Measurements from ENCODE around the gene GRB10.
"Not testable (repeated sequence)": the region's sequence is repeated elsewhere in the genome, so short reads cannot be mapped to it uniquely, and the experiment has no call there.

The GRB10 gene

DNA sequence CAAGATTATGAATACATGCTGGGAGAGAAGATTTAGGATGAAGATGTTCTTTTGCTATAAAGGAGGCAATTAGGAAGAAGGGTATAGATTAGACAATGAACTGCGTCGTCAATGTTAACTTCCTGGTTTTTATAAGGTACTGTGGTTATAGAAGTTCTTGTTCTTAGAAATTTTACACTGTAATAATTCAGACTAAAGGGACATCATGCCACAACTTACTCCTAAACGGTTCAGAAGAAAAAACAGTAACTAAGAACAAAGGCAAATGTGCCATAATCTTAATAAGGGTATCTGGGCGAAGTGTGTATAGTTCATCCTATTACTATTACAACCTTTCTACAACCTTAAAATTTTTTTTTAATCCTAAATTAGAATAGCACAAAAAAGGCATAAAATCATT is 186.2 kb downstream of the GRB10 start:
- no peak for DNase-seq

DNA sequence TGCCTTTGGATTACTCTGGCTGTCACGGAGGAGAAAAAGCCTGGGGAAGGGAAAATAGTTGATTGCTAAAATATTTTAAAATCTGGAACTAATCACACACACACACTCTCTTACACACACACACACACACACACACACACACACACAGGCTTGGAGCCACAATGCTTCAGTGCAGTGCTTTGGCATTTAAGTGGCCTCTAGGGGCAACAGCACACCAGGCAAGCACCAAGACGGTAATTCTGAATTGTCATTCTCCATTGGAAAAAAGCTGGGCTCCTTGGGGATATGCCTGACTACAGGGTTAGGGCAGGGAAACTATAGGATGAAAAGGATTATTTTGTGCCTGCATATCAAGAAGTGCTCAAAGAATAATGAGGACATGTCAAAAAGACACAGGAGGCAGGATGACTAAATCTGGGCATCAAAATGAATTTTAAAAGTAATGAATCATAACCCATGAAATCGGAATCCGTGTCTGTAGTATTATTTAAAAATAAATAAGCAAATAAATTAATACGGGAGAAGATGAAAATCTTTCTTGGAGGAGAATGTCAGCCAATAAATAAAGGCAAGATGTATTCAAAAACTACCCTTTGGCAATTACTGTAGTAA is 187.1 kb downstream of the GRB10 start:
- no peak for DNase-seq

DNA sequence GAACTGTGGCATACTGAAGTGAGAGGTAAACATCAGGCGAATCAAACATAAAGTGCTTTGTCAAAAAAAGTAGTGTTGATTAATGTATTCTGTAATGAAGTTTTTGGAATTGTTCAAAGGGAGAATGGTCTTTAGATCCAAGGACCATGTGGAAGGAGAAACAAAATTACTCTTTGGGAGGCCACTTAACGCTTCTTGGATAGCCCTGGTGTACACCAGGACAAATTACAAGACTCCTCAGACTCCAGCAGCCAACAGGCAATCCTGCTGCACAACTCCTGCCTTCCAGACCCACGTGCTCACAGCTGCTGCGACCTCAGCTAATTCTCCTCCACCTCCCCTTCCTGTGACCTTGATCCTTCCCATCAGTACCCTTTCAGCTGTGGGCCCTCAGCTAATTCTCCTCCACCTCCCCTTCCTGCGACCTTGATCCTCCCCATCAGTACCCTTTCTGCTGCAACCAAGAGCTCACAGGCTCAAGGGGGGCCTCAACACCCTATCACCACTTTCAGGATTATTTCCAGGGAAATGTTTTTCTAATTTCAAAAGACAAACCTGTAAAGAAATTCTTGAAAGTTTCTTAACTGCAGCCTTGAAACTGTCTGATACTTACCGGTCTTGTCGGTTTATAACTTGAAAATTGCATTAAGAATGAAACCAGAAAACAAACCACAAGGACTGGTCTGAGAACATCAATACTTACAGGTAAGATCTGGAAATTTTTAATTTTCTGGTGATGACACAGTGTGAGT is 187.8 kb downstream of the GRB10 start:
- no peak for DNase-seq

DNA sequence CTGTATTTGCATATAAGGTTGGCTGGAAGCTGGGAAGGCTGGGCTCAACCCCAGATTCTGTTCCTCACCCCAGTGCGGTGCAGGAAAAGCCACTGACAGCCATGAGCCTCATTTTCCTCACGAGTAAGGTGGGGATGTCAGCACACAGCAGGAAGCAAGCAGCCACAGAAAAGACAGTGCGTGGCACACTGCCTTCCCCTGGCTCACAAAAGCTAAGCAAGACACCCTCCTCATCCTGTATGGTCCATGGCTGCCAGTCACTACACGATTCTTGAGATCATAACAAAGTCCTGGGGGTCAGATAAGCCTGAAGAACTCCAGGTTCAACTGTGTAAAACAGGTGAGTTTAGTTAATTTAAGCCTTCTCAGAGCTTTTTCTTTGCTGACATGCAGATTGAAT is 188.6 kb downstream of the GRB10 start:
- DNase-seq: no peak

DNA sequence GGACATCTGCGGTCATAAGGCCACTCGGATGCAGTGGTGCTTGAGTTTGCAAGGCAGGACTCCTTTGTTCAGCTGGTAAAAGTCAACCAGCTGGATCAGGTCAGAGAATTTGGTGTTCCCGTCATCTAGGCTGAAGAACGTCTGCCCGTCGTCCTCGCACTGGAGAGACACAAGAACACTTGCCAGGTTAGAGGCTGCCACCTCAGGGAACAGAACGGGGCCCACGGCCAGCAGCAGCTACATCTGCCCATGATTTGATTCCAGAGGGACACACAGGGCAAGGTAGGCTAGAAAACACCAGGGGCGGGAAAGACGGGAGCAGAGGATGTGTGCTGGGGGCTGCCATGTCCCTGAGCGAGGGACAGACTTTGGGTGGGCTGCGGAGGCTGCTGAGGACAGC is 189.8 kb downstream of the GRB10 start:
- DNase-seq: no peak

DNA sequence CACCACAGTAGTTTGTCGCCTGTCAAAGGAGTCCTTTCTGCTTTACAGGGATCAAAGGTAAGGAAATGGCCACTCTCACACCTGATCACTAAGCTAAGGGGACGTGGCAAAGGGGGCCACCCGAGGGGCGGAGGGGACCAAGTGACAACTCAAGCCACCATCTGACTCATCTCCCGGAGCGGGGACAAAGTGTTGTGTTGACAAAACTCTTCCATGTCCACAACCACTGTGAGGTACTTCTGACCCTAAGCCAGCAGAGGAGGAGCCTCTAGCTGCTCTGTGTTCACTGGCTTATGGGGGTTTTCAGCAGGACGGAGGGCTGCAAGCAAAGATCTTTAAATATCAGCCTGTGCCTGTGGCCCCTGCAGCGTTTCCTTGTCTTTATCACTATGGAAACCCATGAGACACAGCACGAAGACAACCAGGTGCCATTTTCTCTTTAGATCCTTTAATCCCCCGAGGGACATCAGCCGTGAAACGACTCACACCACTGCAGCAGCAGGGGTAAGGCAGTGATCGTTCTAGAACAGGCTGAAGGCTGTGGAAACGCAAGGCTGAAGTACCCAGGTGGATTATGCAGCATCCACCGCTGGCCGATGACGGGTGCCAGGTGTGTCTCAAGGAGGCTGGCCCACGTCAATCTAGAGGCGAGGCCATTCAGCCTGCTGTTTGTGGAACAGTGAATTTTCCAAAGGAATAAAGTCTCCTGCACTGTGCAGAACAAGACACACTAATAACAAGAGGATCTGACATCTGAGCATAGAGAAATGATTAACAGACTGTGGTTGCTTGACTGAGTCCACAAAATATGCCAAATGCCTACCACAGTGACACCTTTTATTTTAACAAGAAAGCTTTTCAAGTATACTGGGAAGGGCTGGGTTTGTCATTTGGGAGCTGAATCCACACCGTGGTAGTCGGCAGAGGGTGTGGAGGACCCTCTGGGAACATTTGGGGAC is 190.9 kb downstream of the GRB10 start:
- no peak for DNase-seq

DNA sequence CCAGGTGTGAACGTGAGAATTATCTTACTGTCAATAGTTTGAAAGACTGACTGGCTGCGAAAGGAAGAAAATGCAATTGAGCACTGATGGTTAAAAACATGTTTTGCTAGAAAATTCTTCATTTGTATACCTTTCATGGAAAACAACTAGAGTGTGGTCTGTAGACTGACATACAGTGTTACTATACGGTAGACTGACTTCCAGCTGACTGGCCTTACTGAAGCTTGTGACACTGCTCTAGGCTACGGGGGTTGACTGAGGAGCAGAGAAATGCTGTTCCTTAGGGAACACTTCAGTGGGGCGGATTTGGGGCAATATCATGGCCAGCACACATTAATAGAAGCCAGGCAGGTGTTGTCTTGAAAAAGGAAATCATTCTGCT is 191.6 kb downstream of the GRB10 start:
- DNase-seq: no peak

DNA sequence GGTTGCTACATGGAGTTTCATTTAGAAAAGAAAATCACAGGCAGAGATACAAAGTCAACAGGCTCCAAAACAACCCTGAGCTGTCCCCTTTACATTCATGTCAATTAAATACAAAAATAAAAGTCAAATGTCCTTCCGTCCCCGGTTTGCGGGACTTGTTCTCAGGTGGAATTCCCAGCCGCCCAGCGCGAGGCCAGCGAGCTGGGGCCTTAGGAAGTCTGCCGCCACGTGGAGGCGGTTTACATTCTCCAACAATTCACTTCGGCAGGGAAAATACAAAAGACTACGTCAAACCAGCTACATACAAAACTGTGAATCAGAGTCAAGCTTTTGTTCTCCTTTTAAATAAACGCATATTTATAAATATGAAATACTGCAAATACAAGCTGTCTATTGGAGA is 192.2 kb downstream of the GRB10 start:
- no peak for DNase-seq

DNA sequence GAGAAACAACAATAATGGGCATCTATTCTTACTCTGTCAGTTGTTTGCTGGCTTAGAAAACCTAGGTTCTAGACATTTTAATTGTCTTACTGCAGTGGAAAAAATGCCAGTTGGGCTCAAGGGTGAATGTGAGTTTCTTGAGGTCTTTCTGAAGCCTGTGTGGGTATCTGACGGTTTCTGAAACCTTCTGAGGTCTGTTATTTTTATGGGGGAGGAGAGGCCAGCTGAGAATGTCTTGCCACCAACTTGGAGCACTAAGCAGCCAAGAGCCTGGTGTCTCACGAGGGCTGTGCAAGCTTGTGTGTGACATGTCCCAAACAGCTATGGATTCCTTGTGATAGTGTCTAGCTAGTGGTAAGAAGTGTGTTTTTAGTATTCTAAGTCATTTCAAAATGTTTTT is 193.3 kb downstream of the GRB10 start:
- no peak for DNase-seq

DNA sequence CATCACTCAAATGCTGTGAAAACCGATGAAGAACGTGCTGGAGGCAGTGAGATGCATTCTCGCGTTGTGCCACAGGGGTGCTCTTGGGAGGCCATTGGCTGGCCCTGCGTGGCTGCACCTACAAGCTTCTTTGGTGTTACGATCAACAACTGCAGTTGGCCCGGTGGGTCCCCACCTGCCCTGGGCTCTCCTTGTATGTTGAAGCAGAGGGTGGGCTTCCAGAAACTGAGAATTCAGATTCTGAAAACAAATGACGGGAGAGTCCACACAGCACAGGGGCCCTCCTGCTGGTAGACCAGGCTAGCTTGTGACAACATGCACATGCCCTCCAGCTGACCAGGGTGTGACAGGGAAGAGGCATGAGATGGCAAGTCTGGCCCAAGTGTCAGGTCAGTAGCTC is 193.8 kb downstream of the GRB10 start:
- DNase-seq: no peak

DNA sequence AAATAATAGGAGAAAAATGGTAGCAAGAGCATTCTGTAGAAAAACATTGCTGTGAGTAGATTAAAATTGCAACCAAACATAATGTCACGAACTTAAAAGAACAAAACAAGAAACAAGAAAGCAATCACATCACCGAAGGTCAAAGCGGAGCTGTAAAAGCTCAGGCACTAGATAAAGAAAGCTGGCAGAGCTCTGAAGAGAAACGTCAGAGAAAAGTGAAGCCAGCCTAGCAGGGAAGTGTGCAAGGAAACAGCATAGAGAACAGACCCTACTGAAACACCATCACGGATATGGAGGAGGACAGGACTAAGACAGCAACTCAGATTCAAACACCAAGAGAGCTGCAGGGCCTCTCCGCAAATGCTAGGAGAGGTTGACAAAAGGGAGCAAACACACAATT is 195.0 kb downstream of the GRB10 start:
- DNase-seq: no peak

DNA sequence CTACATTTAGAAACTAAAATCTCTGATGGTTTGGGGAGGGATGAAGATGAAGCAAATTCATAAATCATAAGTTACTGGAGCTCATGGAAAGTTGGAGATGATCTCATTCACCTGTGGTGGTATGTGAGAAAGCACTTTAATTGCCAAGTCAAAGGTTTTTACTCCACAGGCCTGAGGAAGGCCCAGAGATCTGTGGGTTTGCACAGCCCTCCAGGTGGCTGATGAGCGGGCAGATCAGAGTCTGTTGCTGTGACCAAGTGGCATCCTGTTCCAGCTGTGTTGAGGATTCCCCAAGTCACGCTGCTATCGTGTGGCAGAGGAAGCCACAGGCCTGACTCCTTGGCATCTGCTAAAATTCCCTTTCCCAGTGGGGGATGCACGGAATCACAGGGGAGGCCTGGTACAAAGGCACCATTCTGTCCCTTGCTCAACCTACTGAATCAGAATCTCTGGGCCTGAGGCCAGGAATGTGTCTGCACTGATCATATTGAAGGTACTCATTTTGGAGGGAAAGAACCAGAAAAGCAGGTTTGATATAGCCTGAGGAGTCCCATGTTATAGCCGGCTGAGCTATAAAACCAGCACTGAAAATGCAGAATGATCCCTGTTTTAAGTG is 197.8 kb downstream of the GRB10 start:
- DNase-seq: no peak

DNA sequence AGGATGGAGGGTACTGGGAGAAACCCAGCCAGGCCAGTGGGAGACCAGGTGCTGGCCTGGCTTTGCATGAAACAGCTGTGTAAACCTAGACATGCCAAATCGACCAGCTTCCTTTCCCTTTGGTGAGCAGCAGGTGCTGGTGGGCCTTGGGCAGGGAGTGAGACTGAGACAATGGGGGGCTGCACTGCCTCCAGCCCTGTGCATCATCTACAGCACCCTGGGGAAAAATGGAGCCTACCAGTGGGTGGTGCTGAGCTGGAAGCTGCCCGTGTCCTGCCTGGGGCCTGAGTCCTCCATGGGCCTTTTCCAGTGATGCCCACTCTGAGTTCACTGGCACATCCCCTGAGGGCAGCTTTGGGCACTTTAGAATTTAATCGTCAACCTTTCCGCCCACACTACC is 198.3 kb downstream of the GRB10 start:
- no peak for DNase-seq

DNA sequence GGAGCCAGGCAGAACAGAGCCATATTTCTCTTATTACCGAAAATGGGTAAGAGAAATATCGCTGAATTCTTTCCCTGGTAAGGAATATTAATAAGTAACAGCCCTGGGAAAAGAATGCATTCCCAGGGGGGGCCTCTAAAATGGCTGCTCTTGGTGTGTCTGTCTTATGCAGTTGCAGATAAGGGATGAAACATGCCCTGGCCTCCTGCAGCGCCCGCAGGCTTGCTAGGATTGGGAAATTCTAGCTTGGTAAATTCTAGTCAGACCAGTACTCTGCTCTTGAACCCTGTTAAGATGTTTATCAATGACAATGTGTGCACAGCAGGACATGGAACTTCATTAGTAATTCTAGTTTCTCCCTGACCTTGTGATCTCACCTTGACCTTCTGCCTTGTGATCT is 199.4 kb downstream of the GRB10 start:
- not testable (repeated sequence) for DNase-seq

DNA sequence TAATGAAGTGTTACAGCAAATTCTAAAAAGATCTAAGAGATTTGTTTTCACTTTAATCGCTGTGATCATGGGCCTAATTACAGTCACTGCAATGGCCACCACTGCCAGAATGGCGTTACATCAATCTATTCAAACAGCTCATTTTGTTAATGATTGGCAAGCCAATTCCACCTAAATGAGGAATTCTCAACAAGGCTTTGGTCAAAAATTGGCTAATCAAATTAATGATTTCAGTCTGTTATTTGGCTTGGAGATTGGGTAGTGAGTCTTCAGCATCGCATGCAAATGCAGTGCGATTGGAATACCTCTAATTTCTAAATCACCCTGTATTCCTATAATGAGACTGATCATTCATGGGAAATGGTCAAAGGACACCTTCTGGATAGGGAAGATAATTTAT is 200.4 kb downstream of the GRB10 start:
- DNase-seq: not testable (repeated sequence)

DNA sequence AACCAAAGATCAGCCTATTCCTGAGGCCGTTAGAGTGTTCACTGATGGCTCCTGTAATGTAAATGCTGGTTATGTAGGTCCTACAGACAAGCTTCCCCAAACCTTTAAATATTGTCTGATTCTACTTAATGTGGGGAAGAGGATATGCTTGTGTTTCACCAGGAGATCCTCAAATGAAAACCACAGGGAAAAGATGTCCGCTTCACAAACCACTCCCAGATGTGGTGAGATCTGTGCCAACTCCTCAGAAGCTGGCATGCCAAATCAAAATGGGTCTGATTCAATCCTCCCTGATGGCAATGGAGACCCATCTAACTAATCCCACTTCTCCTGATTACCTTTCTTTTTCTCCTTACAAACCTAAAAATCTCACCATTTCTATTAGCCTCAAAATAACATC is 202.0 kb downstream of the GRB10 start:
- DNase-seq: not testable (repeated sequence)

DNA sequence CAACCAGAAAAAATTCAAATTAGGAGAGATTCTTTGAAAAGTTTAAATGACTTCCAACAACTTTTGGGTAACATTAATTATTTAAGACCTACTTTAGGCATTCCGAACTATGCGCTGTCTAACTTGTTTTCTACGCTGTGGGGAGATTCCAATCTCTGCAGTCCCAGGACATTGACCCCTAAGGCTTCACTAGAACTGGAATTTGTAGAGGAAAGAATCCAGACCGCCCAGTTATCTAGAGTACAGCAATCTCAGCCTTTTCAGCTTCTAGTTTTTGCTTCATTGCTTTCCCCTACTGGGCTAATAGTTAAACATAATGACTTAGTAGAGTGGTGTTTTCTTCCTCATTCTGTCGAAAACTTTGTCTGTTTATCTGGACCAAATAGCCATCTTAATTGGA is 202.6 kb downstream of the GRB10 start:
- DNase-seq: no peak

DNA sequence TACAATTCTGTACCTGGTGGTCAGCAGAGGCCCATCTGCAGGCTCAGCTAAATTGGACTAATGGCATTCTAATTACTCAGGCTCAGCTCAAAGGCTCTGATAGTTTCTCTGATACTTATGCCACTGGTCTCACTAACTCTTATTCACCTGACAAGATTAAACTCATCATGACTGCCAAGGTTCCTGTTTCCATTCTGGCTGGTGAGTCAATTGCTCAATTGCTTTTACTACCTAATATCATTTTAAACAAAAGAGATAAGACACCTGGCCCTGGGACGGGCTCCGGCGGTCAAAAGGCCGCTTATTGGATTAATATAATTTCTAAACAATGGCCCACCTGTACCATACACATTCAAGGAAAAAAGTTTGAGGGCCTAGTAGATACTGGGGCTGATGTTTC is 204.6 kb downstream of the GRB10 start:
- DNase-seq: not testable (repeated sequence)

DNA sequence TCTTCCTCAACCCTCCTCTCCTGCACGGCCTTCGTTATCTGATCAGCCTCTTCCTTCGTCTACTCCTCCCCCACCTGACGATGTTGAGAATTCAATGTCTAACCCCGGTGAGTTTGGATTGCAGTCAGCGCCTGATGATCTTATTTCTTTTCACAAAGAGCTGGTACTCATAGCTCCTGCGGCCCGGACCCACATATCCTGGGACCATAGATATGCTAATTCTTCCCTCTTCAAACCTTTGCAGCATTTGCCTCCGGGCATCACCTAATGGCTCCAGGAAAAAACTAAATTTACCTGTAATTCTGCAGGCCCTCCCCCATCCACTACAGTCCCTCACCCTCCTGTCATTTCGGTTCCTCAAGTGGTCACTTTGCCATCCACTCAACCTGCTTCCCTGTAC is 205.1 kb downstream of the GRB10 start:
- no peak for DNase-seq

DNA sequence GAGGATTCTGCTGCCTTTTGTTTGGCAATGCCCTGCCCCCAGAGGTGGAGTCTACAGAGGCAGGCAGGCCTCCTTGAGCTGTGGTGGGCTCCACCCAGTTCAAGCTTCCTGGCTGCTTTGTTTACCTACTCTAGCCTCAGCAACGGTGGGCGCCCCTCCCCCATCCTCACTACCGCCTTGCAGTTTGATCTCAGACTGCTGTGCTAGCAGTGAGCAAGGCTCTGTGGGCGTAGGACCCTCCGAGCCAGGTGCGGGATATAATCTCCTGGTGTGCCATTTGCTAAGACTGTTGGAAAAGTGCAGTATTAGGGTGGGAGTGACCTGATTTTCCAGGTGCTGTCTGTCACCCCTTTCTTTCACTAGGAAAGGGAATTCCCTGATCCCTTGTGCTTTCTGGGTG is 206.3 kb downstream of the GRB10 start:
- DNase-seq: not testable (repeated sequence)

DNA sequence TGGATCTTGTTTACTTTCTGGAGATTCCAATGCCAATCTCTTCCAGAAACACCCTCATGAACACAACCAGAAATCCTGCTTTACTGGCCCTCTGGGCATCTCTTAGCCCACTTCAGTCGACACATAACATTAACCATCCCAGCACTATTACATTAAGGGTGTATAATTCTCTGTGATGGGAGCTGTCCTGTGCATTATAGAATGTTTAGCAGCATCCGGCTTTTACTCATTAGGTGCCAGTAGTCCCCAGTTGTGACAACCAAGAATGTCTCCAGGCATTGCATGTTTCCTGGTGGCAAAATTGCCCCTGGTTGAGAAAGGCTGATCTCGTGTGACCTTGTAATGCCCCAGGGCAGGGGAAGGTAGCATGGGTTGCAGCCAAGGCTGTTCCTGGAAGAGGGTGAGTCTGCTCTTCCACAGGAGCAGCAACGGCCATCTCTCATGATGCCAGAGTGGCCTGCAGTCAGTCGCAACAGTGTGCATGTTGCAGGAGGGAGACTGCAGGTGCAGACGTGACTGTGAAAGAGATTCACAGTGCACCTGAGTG is 214.9 kb downstream of the GRB10 start:
- DNase-seq: no peak

DNA sequence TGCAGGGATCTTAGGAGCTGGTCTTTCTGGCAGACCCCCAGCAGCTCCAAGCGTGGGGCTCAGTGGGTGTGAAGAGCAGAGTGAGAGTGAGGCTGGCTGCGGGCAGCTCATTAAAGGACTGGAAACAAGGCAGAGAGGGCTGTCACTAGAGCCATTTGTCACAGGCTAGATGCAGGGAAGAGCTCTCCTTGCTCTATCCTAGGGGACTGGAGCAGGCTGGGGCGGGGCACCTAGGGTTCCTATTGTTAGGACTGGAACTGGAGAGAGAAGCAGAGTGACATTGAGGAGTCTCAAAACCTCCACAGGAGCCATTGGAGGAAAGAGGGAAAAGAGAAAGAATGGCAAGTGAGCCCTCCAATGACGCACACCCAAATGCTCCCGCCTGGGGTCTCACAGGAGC is 216.7 kb downstream of the GRB10 start:
- DNase-seq: no peak

DNA sequence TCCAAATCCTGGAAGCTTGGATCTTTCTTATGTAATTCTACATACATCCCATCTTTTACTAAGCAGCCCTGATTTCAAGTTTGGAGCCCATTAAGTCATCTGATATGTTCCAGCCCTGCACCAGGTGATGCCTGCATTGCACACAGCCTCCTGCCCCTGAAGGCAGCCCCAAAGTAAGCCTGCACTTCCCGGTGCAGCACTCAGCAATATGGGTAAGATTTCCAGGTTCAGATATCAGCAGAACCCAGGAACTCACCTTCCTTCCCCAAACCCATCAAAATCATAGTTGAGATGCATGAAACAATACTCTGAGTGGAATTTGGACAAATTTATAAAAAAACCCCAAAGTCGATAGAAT is 217.2 kb downstream of the GRB10 start:
- no peak for DNase-seq
